K562 (cell line): Measurements from ENCODE around the gene PPY. TPM values are rescaled to one million over a fixed set of nuclear protein-coding genes. Genes with fewer than 3 reads are reported as not detected.

ENCODE experiments used
- ARID1B ChIP-seq: fragments of 450-650 bp; IDR thresholded peaks from 2 replicates; pipeline ENCODE4 v1.6.1; 2016; ENCODE audit warnings: antibody characterized with exemption, mild to moderate bottlenecking, inconsistent platforms
- BCLAF1 ChIP-seq, 2 experiments: fragments of 450-650 bp in 1 of 2; IDR thresholded peaks; 2 replicates each; pipeline ENCODE4 v1.6.1; 2011 to 2017; ENCODE audit warnings: low read depth in 2 of 2, antibody characterized with exemption in 1 of 2, borderline replicate concordance in 1 of 2, low read length in 1 of 2, mild to moderate bottlenecking in 1 of 2, mixed read lengths in 1 of 2; ENCODE audit not compliant: control insufficient read depth in 1 of 2
- CAMTA2 ChIP-seq: fragments of 250-450 bp; sonication (Bioruptor Pico); conservative IDR thresholded peaks from 2 replicates; pipeline ENCODE4 v1.5.1; 2022
- CBX1 ChIP-seq: sonication (generic); IDR thresholded peaks from 2 replicates; pipeline ENCODE4 v1.6.1; 2016; ENCODE audit warnings: antibody characterized with exemption, low read depth, mild to moderate bottlenecking
- DPF2 ChIP-seq: fragments of 450-650 bp; IDR thresholded peaks from 2 replicates; pipeline ENCODE4 v1.6.1; 2016
- GTF3C2 ChIP-seq: IDR thresholded peaks from 3 replicates; pipeline ENCODE4 v1.6.1; 2011; ENCODE audit warnings: borderline replicate concordance, mild to moderate bottlenecking, moderate library complexity; ENCODE audit not compliant: insufficient read length; ENCODE audit errors: extremely low read depth
- HDAC6 ChIP-seq: IDR thresholded peaks from 2 replicates; pipeline ENCODE4 v1.6.1; 2012; ENCODE audit warnings: low read depth, mild to moderate bottlenecking, control low read depth, inconsistent platforms, low read length, moderate library complexity
- KLF1 ChIP-seq: fragments of 450-650 bp; IDR thresholded peaks from 2 replicates; pipeline ENCODE4 v1.6.1; 2016; ENCODE audit warnings: missing genetic modification characterization, missing compliant biosample characterization
- MNT ChIP-seq, 2 experiments: fragments of 450-650 bp; conservative IDR thresholded peaks; 2 replicates each; pipeline ENCODE4 v1.6.1; 2017; ENCODE audit warnings: mild to moderate bottlenecking in 2 of 2, moderate library complexity in 2 of 2
- NCOA1 ChIP-seq: fragments of 450-650 bp; IDR thresholded peaks from 2 replicates; pipeline ENCODE4 v1.6.1; 2016; ENCODE audit warnings: low read depth
- NFE2L1 ChIP-seq: fragments of 450-650 bp; IDR thresholded peaks from 2 replicates; pipeline ENCODE4 v1.6.1; 2016; ENCODE audit warnings: missing genetic modification characterization, low read depth, mild to moderate bottlenecking, missing compliant biosample characterization, moderate library complexity, borderline replicate concordance
- RBM15 ChIP-seq: fragments of 200-400 bp; formaldehyde crosslinking; IDR thresholded peaks from 2 replicates; pipeline ENCODE4 v1.6.1; 2018; ENCODE audit warnings: mild to moderate bottlenecking, low read length, moderate library complexity; ENCODE audit not compliant: insufficient read depth
- RBM25 ChIP-seq: fragments of 200-400 bp; formaldehyde crosslinking; IDR thresholded peaks from 2 replicates; pipeline ENCODE4 v1.6.1; 2018; ENCODE audit warnings: low read length, low read depth, moderate library complexity; ENCODE audit not compliant: severe bottlenecking
- SNIP1 ChIP-seq: fragments of 450-650 bp; IDR thresholded peaks from 2 replicates; pipeline ENCODE4 v1.7.1; 2017; ENCODE audit warnings: low read depth, mild to moderate bottlenecking
- ZEB2 ChIP-seq: fragments of 450-650 bp; IDR thresholded peaks from 2 replicates; pipeline ENCODE4 v1.6.1; 2016
- ZNF3 ChIP-seq: fragments of 250-450 bp; sonication (Bioruptor Pico); IDR thresholded peaks from 2 replicates; pipeline ENCODE4 v1.5.0; 2021; ENCODE audit warnings: mild to moderate bottlenecking, moderate library complexity
- ZNF41 ChIP-seq: fragments of 250-450 bp; sonication (Bioruptor Pico); conservative IDR thresholded peaks from 2 replicates; pipeline ENCODE4 v1.4.0; 2020; ENCODE audit warnings: mild to moderate bottlenecking
- ZNF431 ChIP-seq: sonication (generic); formaldehyde crosslinking; IDR thresholded peaks from 2 replicates; pipeline ENCODE4 v1.8.0; 2022; ENCODE audit warnings: mild to moderate bottlenecking, missing genetic modification reagents
- ZNF561 ChIP-seq: fragments of 450-650 bp; formaldehyde crosslinking; conservative IDR thresholded peaks from 2 replicates; pipeline ENCODE4 v1.4.0; 2020; ENCODE audit warnings: mild to moderate bottlenecking, moderate library complexity
- polyA plus RNA-seq, 8 experiments: library from polyadenylated mRNA; depleted of rRNA in 4 of 8; stranded (reverse) in 5 of 8; unstranded in 3 of 8; fragments of >200 nt; fragmentation: Nextera tagmentation in 2 of 8; fragmentation: Illumina TruSeq in 1 of 8; extraction: Ambion mirVana in 2 of 8; extraction: Trizol in 1 of 8; gene quantifications; 2 replicates each; pipeline versions ENCODE4 v1.2.1 to v1.2.3, GENCODE V29; 2011 to 2014; ENCODE audit warnings: inconsistent platforms in 1 of 8, missing spikeins in 1 of 8
- total RNA-seq, 7 experiments: library from RNA; depleted of rRNA in 6 of 7; stranded (reverse); fragments of >200 nt in 6 of 7; fragmentation: Illumina TruSeq in 2 of 7; extraction: Trizol in 2 of 7; gene quantifications; 2 replicates each; pipeline versions ENCODE4 v1.2.1 to v1.2.3, GENCODE V29; 2011 to 2021; ENCODE audit warnings: low replicate concordance in 1 of 7

Gene PPY
- total and polyA plus RNA-seq, 9 of the 15 experiments (the other 6 are each of a cell fraction or from before 2014, with no cell fraction given): not detected

GRCh38 chr17:43983515-43984411, 41.5 kb upstream of the PPY start (continued):
- TF ChIP-seq GTF3C2 (no peak), ZNF3 (no peak), ZNF431 (CRISPR knock-in tag) (peak; percentile 41; the same call in 1 of the 2 replicates), ARID1B (peak; percentile 92), NCOA1 (no peak), BCLAF1 (IDR thresholded peaks at IDR 0.05; ENCODE audit: borderline replicate concordance in 1 of 2, control insufficient read depth in 1 of 2, low read depth in 2 of 2, low read length in 1 of 2) (0 out of 4 replicates have a peak, but pooled peaks of 1 of the 2 experiments have one; percentile 16), ZEB2 (no peak), CBX1 (no peak; the same call in 1 of the 2 replicates), SNIP1 (no peak), MNT (conservative IDR thresholded peaks at IDR 0.05) (peak; percentile 65 to 75; a peak in 3 of 4 replicates), RBM25 (no peak), NFE2L1 (no peak), ZNF41 (CRISPR knock-in tag) (no peak), HDAC6 (peak; percentile 92), ZNF561 (CRISPR knock-in tag) (no peak), CAMTA2 (CRISPR knock-in tag) (no peak), KLF1 (peak; percentile 65; the same call in 1 of the 2 replicates), DPF2 (peak; percentile 91), RBM15 (no peak)
